ENCODE data around the gene MASP2. TPM values are rescaled to one million over a fixed set of nuclear protein-coding genes. Genes with fewer than 3 reads are reported as not detected.

Gene MASP2
- polyA plus RNA-seq, 2 of the 4 experiments (the other 2 are of a cell fraction), result 0.08 TPM; not detected in 1

DNA sequence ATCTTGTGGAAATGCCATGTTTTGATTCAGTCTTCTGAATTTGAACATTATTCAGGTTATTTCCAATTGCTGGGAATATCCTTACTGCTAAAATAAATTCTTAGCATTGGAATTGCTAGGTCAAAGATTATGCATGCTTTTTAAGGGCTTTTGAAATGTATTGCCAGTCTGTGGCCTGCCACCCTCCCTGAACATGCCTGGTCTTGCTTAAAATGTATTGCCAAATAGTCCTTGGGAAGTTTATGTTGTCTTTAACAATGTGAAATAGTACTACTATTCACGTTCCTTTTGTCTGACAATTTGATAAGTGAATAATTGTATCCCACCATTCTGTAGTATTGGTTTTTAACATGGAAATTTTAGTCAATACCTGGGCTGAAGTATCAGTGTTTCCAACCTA, 21.0 kb downstream of the MASP2 start:
- H3K27ac ChIP-seq, result no peak overlapping the region
- WGBS (ENCODE audit: missing lambda C conversion rate), result 100% methylated on average over 1 of the region's 1 CpG
- no peak overlapping the region for H3K4me2 ChIP-seq
- ATAC-seq (no peak), DNase-seq (ENCODE audit: low read depth in 1 of 2, low spot score in 1 of 2) (no peak), FAIRE-seq (no peak)
- H3K9me3 ChIP-seq, result no peaks in the 10 kb centered on the region
- H3K4me3 ChIP-seq, result no peak overlapping the region
- no peaks in the 10 kb centered on the region for H3K4me1 ChIP-seq
- ChIA-PET POLR2A (no interaction called here), CTCF (interaction anchor here (2.1 kb wide), 1 partner anchor 11 kb away, joined by 6 read pairs; no protein-coding TSS in a partner anchor)
- TF ChIP-seq ESRRA (IDR thresholded peaks at IDR 0.05; ENCODE audit: borderline replicate concordance, low read length) (no peak), EHMT2 (IDR thresholded peaks at IDR 0.05; ENCODE audit: low read depth) (no peak), NPAS2 (CRISPR knock-in tag; IDR thresholded peaks at IDR 0.05; ENCODE audit: borderline replicate concordance) (no peak), KDM1A (IDR thresholded peaks at IDR 0.05; ENCODE audit: low read depth) (no peak), SMC3 (IDR thresholded peaks at IDR 0.05) (no peak), CHD4 (IDR thresholded peaks at IDR 0.05; ENCODE audit: borderline replicate concordance) (no peak), HOXB13 (CRISPR knock-in tag; IDR thresholded peaks at IDR 0.05; ENCODE audit: low read depth) (no peak), HOXA7 (CRISPR knock-in tag; IDR thresholded peaks at IDR 0.05) (no peak), TFCP2L1 (CRISPR knock-in tag; IDR thresholded peaks at IDR 0.05) (no peak)
- TF ChIP-seq, protein P1, sequence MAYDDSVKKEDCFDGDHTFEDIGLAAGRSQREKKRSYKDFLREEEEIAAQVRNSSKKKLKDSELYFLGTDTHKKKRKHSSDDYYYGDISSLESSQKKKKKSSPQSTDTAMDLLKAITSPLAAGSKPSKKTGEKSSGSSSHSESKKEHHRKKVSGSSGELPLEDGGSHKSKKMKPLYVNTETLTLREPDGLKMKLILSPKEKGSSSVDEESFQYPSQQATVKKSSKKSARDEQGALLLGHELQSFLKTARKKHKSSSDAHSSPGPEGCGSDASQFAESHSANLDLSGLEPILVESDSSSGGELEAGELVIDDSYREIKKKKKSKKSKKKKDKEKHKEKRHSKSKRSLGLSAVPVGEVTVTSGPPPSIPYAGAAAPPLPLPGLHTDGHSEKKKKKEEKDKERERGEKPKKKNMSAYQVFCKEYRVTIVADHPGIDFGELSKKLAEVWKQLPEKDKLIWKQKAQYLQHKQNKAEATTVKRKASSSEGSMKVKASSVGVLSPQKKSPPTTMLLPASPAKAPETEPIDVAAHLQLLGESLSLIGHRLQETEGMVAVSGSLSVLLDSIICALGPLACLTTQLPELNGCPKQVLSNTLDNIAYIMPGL (CRISPR knock-in tag; IDR thresholded peaks at IDR 0.05; ENCODE audit: borderline replicate concordance), result no peak
- TF ChIP-seq, protein P2, sequence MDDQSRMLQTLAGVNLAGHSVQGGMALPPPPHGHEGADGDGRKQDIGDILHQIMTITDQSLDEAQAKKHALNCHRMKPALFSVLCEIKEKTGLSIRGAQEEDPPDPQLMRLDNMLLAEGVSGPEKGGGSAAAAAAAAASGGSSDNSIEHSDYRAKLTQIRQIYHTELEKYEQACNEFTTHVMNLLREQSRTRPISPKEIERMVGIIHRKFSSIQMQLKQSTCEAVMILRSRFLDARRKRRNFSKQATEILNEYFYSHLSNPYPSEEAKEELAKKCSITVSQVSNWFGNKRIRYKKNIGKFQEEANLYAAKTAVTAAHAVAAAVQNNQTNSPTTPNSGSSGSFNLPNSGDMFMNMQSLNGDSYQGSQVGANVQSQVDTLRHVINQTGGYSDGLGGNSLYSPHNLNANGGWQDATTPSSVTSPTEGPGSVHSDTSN (IDR thresholded peaks at IDR 0.05), result no peak

DNA sequence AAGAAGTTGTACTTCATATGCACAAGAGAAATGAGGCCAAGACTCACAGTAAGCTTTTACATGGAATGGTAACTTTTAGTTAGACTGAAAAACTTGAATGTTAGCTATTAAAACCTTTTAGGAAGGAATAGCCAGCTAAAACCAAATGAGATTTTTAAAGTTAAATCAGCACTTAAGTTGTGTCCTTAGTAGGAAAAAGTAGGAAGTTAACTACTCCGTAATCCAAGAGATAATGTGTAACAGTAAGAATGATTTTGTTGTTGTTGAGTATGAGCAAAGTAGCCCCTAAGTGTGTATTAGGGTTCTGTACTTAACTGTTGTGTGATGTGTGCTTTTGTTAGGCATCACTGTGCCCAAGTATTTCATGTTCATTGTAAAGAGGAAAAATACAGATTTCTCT, 21.4 kb downstream of the MASP2 start:
- FAIRE-seq (no peak), DNase-seq (ENCODE audit: low read depth in 1 of 2, low spot score in 1 of 2) (no peak), ATAC-seq (no peak)
- Histone ChIP-seq H3K4me3 (no peak overlapping the region), H3K4me2 (no peak overlapping the region), H3K9me3 (no peaks in the 10 kb centered on the region), H3K4me1 (no peaks in the 10 kb centered on the region), H3K27ac (no peak overlapping the region)
- POLR2A ChIA-PET, result no interaction called here
- 92% methylated on average over 1 of the region's 1 CpG for WGBS (ENCODE audit: missing lambda C conversion rate)
- CTCF ChIA-PET, result interaction anchor here (2.1 kb wide), 1 partner anchor 12 kb away, joined by 6 read pairs; no protein-coding TSS in a partner anchor
- TF ChIP-seq CBX2 (IDR thresholded peaks at IDR 0.05; ENCODE audit: borderline replicate concordance, low read depth) (no peak), KDM1A (IDR thresholded peaks at IDR 0.05; ENCODE audit: low read depth) (no peak), POLR2AphosphoS2 (conservative IDR thresholded peaks at IDR 0.05; ENCODE audit: low read length) (no peak), KDM5A (IDR thresholded peaks at IDR 0.05) (no peak), PHF8 (IDR thresholded peaks at IDR 0.05; ENCODE audit: borderline replicate concordance, low read depth) (no peak), CEBPB (IDR thresholded peaks at IDR 0.05) (no peak)
- TF ChIP-seq, protein P3, sequence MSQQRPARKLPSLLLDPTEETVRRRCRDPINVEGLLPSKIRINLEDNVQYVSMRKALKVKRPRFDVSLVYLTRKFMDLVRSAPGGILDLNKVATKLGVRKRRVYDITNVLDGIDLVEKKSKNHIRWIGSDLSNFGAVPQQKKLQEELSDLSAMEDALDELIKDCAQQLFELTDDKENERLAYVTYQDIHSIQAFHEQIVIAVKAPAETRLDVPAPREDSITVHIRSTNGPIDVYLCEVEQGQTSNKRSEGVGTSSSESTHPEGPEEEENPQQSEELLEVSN (IDR thresholded peaks at IDR 0.05; ENCODE audit: borderline replicate concordance, low read depth), result no peak
- TF ChIP-seq, protein P1 (CRISPR knock-in tag; IDR thresholded peaks at IDR 0.05; ENCODE audit: borderline replicate concordance), result no peak
- TF ChIP-seq, protein P2 (IDR thresholded peaks at IDR 0.05), result no peak

Measured in A549 (cell line).